Fibroblast of lung (primary cell): ENCODE data around the gene ARHGEF6. TPM values are rescaled to one million over a fixed set of nuclear protein-coding genes. Genes with fewer than 3 reads are reported as not detected.

Experiments
- DNase-seq, 2 donors: peaks; one replicate each; pipeline versions ENCODE4 v3.0.0 to v3.0.0-alpha.2; 2010; ENCODE audit warnings: low read depth in 2 of 2
- H2AFZ ChIP-seq: 2 replicates; pipeline ENCODE4 v1.5.1; 2012; ENCODE audit warnings: low read length, control low read depth, inconsistent platforms
- H3K27ac ChIP-seq: 2 replicates; pipeline ENCODE4 v1.5.1; 2011; ENCODE audit warnings: low read length, control low read depth; ENCODE audit not compliant: insufficient read depth
- H3K27me3 ChIP-seq: 2 replicates; pipeline ENCODE4 v1.5.1; 2011; ENCODE audit warnings: mild to moderate bottlenecking, low read length; ENCODE audit not compliant: control insufficient read depth, insufficient read depth
- H3K36me3 ChIP-seq: 2 replicates; pipeline ENCODE4 v1.5.1; 2011; ENCODE audit warnings: low read length; ENCODE audit not compliant: control insufficient read depth, insufficient read depth
- H3K4me1 ChIP-seq: 2 replicates; pipeline ENCODE4 v1.5.1; 2011; ENCODE audit warnings: low read length; ENCODE audit not compliant: control insufficient read depth, insufficient read depth; ENCODE audit errors: extremely low read depth
- H3K4me2 ChIP-seq: 2 replicates; pipeline ENCODE4 v1.5.1; 2011; ENCODE audit warnings: low read length, control low read depth; ENCODE audit not compliant: insufficient read depth; ENCODE audit errors: extremely low read depth
- H3K4me3 ChIP-seq, 4 experiments: fragments of 200-600 bp in 1 of 4; sonication (generic) in 1 of 4; replicated peaks in 1 of 4; 2 replicates each; pipeline ENCODE4 v1.5.1; 2011 to 2016; ENCODE audit warnings: low read length in 4 of 4, low read depth in 3 of 4, mild to moderate bottlenecking in 3 of 4, control low read depth in 2 of 4, inconsistent platforms in 1 of 4, mixed read lengths in 1 of 4; ENCODE audit not compliant: insufficient read depth in 1 of 4; ENCODE audit errors: control extremely low read depth in 1 of 4
- H3K79me2 ChIP-seq: 2 replicates; pipeline ENCODE4 v1.5.1; 2012; ENCODE audit warnings: mild to moderate bottlenecking, low read length, inconsistent platforms; ENCODE audit not compliant: control insufficient read depth, insufficient read depth
- H3K9ac ChIP-seq: 2 replicates; pipeline ENCODE4 v1.5.1; 2011; ENCODE audit warnings: mild to moderate bottlenecking, low read length, control low read depth; ENCODE audit not compliant: insufficient read depth
- H3K9me3 ChIP-seq: 2 replicates; pipeline ENCODE4 v1.5.1; 2012; ENCODE audit warnings: low read depth, low read length; ENCODE audit not compliant: control insufficient read depth, insufficient read depth
- H4K20me1 ChIP-seq: 2 replicates; pipeline ENCODE4 v1.5.1; 2011; ENCODE audit warnings: low read length; ENCODE audit not compliant: control insufficient read depth, insufficient read depth; ENCODE audit errors: extremely low read depth
- CTCF ChIP-seq, 2 donors: IDR thresholded peaks in 1 of 2; conservative IDR thresholded peaks in 1 of 2; 1 replicate in 1 of 2; 2 replicates in 1 of 2; pipeline ENCODE4 v1.5.1; 2011 to 2012; ENCODE audit warnings: low read length in 2 of 2, control low read depth in 1 of 2, inconsistent platforms in 1 of 2, low read depth in 1 of 2, mild to moderate bottlenecking in 1 of 2
- EZH2 ChIP-seq: IDR thresholded peaks from 2 replicates; pipeline ENCODE4 v1.5.1; 2012; ENCODE audit warnings: low read length, control low read depth, mild to moderate bottlenecking; ENCODE audit errors: missing control alignments
- polyA plus RNA-seq, 2 donors: library from polyadenylated mRNA; depleted of rRNA in 1 of 2; stranded (reverse) in 1 of 2; unstranded in 1 of 2; fragments of >200 nt; gene quantifications; 2 replicates each; pipeline ENCODE4 v1.2.1, GENCODE V29; 2011 to 2012; ENCODE audit warnings: missing spikeins in 1 of 2
- total RNA-seq: library from RNA; depleted of rRNA; stranded (reverse); fragments of >200 nt; gene quantifications from 2 replicates; pipeline ENCODE4 v1.2.1, GENCODE V29; 2014

Gene ARHGEF6
- total and polyA plus RNA-seq, 2 donors (not counting 1 experiment from before 2014, with no cell fraction given) = 30.1 to 32.5 TPM

GRCh38 chrX:136794080-136794479, 13.3 kb upstream of the ARHGEF6 start:
- Histone ChIP-seq H3K9ac (no peak overlapping the region), H3K4me2 (no peak overlapping the region), H3K4me3 (no peak overlapping the region), H3K36me3 (no peaks in the 10 kb centered on the region), H4K20me1 (no peaks in the 10 kb centered on the region), H3K27ac (no peak overlapping the region), H3K27me3 (no peaks in the 10 kb centered on the region), H3K9me3 (no peaks in the 10 kb centered on the region), H3K4me1 (no peaks in the 10 kb centered on the region), H2AFZ (no peak overlapping the region), H3K79me2 (no peaks in the 10 kb centered on the region)
- no peak for TF ChIP-seq CTCF (conservative IDR thresholded peaks at IDR 0.05 in 1 of 2, IDR thresholded peaks at IDR 0.05 in 1 of 2; ENCODE audit: low read depth in 1 of 2, low read length in 2 of 2)
- no peak for TF ChIP-seq EZH2
- DNase-seq = no peak

GRCh38 chrX:136789856-136790255, 9.1 kb upstream of the ARHGEF6 start:
- no peaks in the 10 kb centered on the region for H4K20me1 ChIP-seq
- no peaks in the 10 kb centered on the region for H3K27me3 ChIP-seq
- H2AFZ ChIP-seq = no peak overlapping the region
- H3K4me1 ChIP-seq = no peaks in the 10 kb centered on the region
- H3K4me2 ChIP-seq = no peak overlapping the region
- H3K27ac ChIP-seq = no peak overlapping the region
- H3K36me3 ChIP-seq = no peaks in the 10 kb centered on the region
- DNase-seq = no peak
- no peaks in the 10 kb centered on the region for H3K9me3 ChIP-seq
- H3K79me2 ChIP-seq = no peaks in the 10 kb centered on the region
- no peak overlapping the region for H3K4me3 ChIP-seq
- H3K9ac ChIP-seq = no peak overlapping the region
- TF ChIP-seq CTCF (conservative IDR thresholded peaks at IDR 0.05 in 1 of 2, IDR thresholded peaks at IDR 0.05 in 1 of 2; ENCODE audit: low read depth in 1 of 2, low read length in 2 of 2) = no peak
- TF ChIP-seq EZH2 = no peak

DNA sequence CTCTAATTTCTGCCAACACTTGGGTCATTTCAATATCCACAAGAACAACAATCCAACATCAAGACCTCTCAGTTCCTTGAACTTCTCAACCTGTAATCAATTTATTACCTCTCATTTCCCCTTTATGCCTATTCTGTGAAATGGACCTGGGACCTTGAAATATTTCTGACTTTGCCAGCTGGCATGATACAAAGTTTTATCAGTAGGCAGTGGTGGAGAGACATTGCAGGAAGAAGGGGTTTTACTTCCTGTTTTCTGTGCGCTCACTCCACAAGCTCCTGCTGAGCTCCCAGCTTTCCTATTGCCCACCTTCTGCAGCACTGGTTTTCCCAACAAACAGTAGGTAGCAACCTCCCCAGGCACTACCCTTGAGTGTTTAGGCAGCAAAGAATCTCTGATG, 3.5 kb upstream of the ARHGEF6 start:
- no peak for DNase-seq
- H3K9ac ChIP-seq = no peak overlapping the region
- no peak overlapping the region for H3K4me2 ChIP-seq
- H3K4me3 ChIP-seq = no peak overlapping the region
- no peak overlapping the region for H3K27ac ChIP-seq
- no peaks in the 10 kb centered on the region for H3K27me3 ChIP-seq
- no peaks in the 10 kb centered on the region for H4K20me1 ChIP-seq
- H2AFZ ChIP-seq = no peak overlapping the region
- TF ChIP-seq EZH2 (no peak), CTCF (conservative IDR thresholded peaks at IDR 0.05 in 1 of 2, IDR thresholded peaks at IDR 0.05 in 1 of 2; ENCODE audit: low read depth in 1 of 2, low read length in 2 of 2) (no peak)
- no peaks in the 10 kb centered on the region for H3K4me1 ChIP-seq
- no peaks in the 10 kb centered on the region for H3K9me3 ChIP-seq
- no peaks in the 10 kb centered on the region for H3K79me2 ChIP-seq
- no peaks in the 10 kb centered on the region for H3K36me3 ChIP-seq
